Esophagus muscularis mucosa (tissue), 4 donors: ENCODE data around the gene IER3. TPM values are rescaled to one million over a fixed set of nuclear protein-coding genes. Genes with fewer than 3 reads are reported as not detected.
"Not testable (repeated sequence)": the region's sequence is repeated elsewhere in the genome, so short reads cannot be mapped to it uniquely, and the experiment has no call there.

Experiments used
- DNase-seq: peaks from one replicate; pipeline ENCODE4 v3.0.0-alpha.2; 2017; ENCODE audit errors: extremely low spot score
- H3K27ac ChIP-seq, 4 donors: fragments of 200-600 bp; sonication (generic); replicated peaks in 1 of 4; 1 replicate in 3 of 4; 2 replicates in 1 of 4; pipeline ENCODE4 v1.5.1; 2016 to 2019; ENCODE audit warnings: mild to moderate bottlenecking in 1 of 4
- H3K27me3 ChIP-seq, 4 donors: fragments of 200-600 bp; sonication (generic); one replicate each; pipeline versions ENCODE4 v1.5.1 to v1.6.0; 2016 to 2019
- H3K36me3 ChIP-seq, 4 donors: fragments of 200-600 bp; sonication (generic); one replicate each; pipeline ENCODE4 v1.5.1; 2016 to 2019
- H3K4me1 ChIP-seq, 4 donors: fragments of 200-600 bp; sonication (generic); one replicate each; pipeline ENCODE4 v1.5.1; 2016 to 2019
- H3K4me3 ChIP-seq, 4 donors: fragments of 200-600 bp; sonication (generic); 1 replicate in 2 of 4; 2 replicates in 2 of 4; pipeline ENCODE4 v1.5.1; 2016 to 2019; ENCODE audit warnings: mild to moderate bottlenecking in 4 of 4, moderate library complexity in 1 of 4
- H3K9me3 ChIP-seq, 4 donors: fragments of 200-600 bp; sonication (generic); 1 replicate in 3 of 4; 2 replicates in 1 of 4; pipeline ENCODE4 v1.5.1; 2016 to 2019
- CTCF ChIP-seq, 3 experiments: fragments of 200-600 bp in 2 of 3; fragments of 450-650 bp in 1 of 3; sonication (generic) in 2 of 3; IDR thresholded peaks; one replicate each; pipeline ENCODE4 v1.5.1; 2017 to 2019; ENCODE audit warnings: antibody characterized with exemption in 3 of 3, mild to moderate bottlenecking in 2 of 3, moderate library complexity in 1 of 3
- EP300 ChIP-seq: sonication (generic); formaldehyde crosslinking; IDR thresholded peaks from one replicate; pipeline ENCODE4 v1.6.1; 2017; ENCODE audit warnings: antibody characterized with exemption
- POLR2A ChIP-seq: fragments of 450-650 bp; IDR thresholded peaks from one replicate; pipeline ENCODE4 v1.6.1; 2017; ENCODE audit warnings: antibody characterized with exemption, moderate library complexity, mild to moderate bottlenecking, low read depth
- POLR2AphosphoS5 ChIP-seq, 2 donors: sonication (generic); formaldehyde crosslinking; IDR thresholded peaks; one replicate each; pipeline ENCODE4 v1.6.1; 2017; ENCODE audit warnings: antibody characterized with exemption in 2 of 2
- WGBS: methylation state at CpG from one replicate; pipeline ENCODE4 v1.1.5; 2018; 5-methylcytosine and 5-hydroxymethylcytosine counted together
- intact Hi-C: fragments of 100-400 bp; cut with DNase I; formaldehyde crosslinking; loops from one replicate; pipeline ENCODE4 v1.15.1; 2023
- total RNA-seq, 4 donors: library from RNA; depleted of rRNA; stranded (reverse); fragments of >200 nt; gene quantifications; one replicate each; pipeline versions ENCODE4 v1.1.0 to v1.2.1, GENCODE V29; 2016

IER3 gene
- total RNA-seq, 4 donors from 2014 or later, result 8.9 to 45.4 (median 11.0) TPM

DNA sequence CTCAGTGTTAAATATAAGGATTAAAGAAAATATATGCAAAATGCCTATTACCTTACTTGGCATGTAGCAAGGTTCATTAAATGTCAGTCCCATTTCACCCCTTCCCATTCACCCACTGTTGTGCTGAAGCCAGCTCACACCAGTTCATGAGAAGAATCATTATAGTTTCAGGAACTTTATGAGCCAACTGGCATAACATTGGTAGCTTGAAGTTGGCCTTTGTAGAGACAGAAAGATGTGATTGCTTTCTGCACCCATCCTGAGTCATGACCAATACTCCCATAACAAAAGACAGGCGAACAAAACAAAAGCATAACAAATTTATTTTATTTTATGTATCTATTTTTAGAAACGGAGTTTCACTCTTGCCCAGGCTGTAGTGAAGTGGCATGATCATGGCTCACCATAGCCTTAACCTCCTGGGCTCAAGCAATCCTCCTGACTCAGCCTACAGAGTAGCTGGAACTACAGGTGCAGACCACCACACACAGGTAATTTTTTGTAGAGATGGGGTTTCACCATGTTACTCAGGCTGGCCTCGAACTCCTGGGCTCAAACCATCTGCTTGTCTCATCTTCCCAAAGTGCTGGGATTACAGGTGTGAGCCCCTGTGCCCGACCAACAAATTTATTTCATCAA is 17.6 kb upstream of the IER3 start:
- TF ChIP-seq CTCF (IDR thresholded peaks at IDR 0.05) (no peak), EP300 (no peak), POLR2A (no peak), POLR2AphosphoS5 (IDR thresholded peaks at IDR 0.05) (no peak)
- 98% methylated on average over 3 of the region's 4 CpGs for WGBS
- Histone ChIP-seq H3K9me3 (no peaks in the 10 kb centered on the region), H3K27me3 (no peaks in the 10 kb centered on the region), H3K4me3 (no peak overlapping the region), H3K36me3 (no peaks in the 10 kb centered on the region), H3K4me1 (peaks cover 24 to 65% (median 38%) of the 10 kb centered on the region in 4 donors), H3K27ac (no peak overlapping the region)
- no peak for DNase-seq
- intact Hi-C loops, result no loop called here

DNA sequence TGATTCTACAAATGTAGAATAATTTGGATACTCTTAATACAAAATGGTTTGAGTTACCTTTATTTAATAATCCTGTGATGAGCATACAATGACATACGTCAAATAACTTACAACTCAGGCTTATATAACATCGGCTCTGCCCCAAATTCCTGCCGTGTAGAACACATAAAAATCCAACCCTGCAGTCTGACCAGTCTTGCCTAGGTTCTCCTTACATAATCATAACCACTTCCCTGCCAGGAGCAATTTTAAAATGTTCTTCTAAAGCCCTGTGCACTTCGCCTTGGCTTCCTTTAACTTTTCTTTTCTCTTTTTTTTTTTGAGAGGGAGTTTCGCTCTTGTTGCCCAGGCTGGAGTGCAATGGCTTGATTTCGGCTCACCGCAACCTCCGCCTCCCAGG is 16.2 kb upstream of the IER3 start:
- intact Hi-C loops, result no loop called here
- Histone ChIP-seq H3K4me1 (peaks cover 24 to 58% (median 30%) of the 10 kb centered on the region in 4 donors), H3K27me3 (no peaks in the 10 kb centered on the region), H3K9me3 (no peaks in the 10 kb centered on the region), H3K27ac (peak overlapping the region in 3 of 4 donors; percentile 42 to 50 (median 47)), H3K36me3 (no peaks in the 10 kb centered on the region), H3K4me3 (no peak overlapping the region)
- 71% methylated on average over 8 of the region's 8 CpGs for WGBS
- no peak for DNase-seq
- TF ChIP-seq CTCF (IDR thresholded peaks at IDR 0.05), result no peak
- no peak for TF ChIP-seq POLR2A
- TF ChIP-seq POLR2AphosphoS5 (IDR thresholded peaks at IDR 0.05), result no peak
- TF ChIP-seq EP300, result no peak

DNA sequence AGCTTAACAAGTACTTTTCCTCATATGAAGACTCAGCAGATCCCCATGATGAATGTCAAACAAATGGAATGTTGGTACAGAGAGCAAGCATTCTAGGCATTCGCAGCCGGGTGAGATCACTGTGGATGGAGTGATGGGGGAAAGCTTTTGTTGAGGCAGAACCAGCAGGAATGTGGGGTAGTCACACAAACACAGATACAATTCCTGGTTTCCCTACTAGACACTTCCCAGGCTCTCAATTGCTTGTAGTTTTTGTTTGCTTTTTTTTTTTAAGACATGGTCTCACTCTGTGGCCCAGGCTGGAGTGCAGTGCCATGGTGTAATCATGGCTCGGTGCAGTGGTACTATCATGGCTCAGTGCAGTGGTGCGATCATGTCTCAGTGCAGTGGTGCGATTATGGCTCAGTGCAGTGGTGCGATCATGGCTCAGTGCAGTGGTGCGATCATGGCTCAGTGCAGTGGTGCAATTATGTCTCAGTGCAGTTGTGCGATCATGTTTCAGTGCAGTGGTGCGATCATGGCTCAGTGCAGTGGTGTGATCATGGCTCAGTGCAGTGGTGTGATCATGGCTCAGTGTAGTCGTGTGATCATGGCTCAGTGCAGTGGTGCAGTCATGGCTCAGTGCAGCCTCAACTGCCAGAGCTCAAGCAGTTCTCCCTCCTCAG is 15.4 kb upstream of the IER3 start:
- H3K4me3 ChIP-seq, result no peak overlapping the region
- H3K27ac ChIP-seq, result peak overlapping the region; percentile 40 to 50 (median 43)

GRCh38 chr6:30757261-30757904 is 13.0 kb upstream of the IER3 start:
- TF ChIP-seq POLR2AphosphoS5 (IDR thresholded peaks at IDR 0.05) (no peak), POLR2A (no peak), CTCF (IDR thresholded peaks at IDR 0.05) (no peak), EP300 (no peak)

More for the DNA sequence above, 15.4 kb upstream of the IER3 start:
- WGBS, result 68% methylated on average over 10 of the region's 10 CpGs
- intact Hi-C loops, result no loop called here
- no peaks in the 10 kb centered on the region for H3K9me3 ChIP-seq
- DNase-seq, result no peak
- H3K27me3 ChIP-seq, result no peaks in the 10 kb centered on the region
- peaks cover 24 to 58% (median 29%) of the 10 kb centered on the region in 4 donors for H3K4me1 ChIP-seq
- TF ChIP-seq EP300 (no peak), POLR2AphosphoS5 (IDR thresholded peaks at IDR 0.05) (peak; percentile 6 to 54)
- H3K36me3 ChIP-seq, result no peaks in the 10 kb centered on the region

GRCh38 chr6:30756405-30757003 is 12.2 kb upstream of the IER3 start:
- peaks cover 31 to 67% (median 35%) of the 10 kb centered on the region in 4 donors for H3K4me1 ChIP-seq
- intact Hi-C loops, H3K27ac ChIP-seq: not testable (repeated sequence)

More at GRCh38 chr6:30757261-30757904, 13.0 kb upstream of the IER3 start:
- Histone ChIP-seq H3K9me3 (no peaks in the 10 kb centered on the region), H3K36me3 (no peaks in the 10 kb centered on the region), H3K4me1 (peaks cover 24 to 59% (median 27%) of the 10 kb centered on the region in 4 donors), H3K4me3 (no peak overlapping the region), H3K27ac (no peak overlapping the region), H3K27me3 (no peaks in the 10 kb centered on the region)
- no peak for DNase-seq
- WGBS, result 92% methylated on average over 1 of the region's 1 CpG
- intact Hi-C loops, result no loop called here

More at GRCh38 chr6:30756405-30757003, 12.2 kb upstream of the IER3 start:
- H3K9me3 ChIP-seq, H3K36me3 ChIP-seq, H3K4me3 ChIP-seq, H3K27me3 ChIP-seq, DNase-seq: not testable (repeated sequence)
- WGBS, result 96% methylated on average over 5 of the region's 7 CpGs
